ENCODE results near the gene MFAP5.

GRCh38 chr12:8636581-8636980 lies 26.0 kb downstream of the MFAP5 start:
- TF ChIP-seq CTCF (conservative IDR thresholded peaks at IDR 0.05) (no peak), ZFX (IDR thresholded peaks at IDR 0.05) (no peak)

All from C4-2B (cell line).